IPS DF 19.7 (cell line): ENCODE data around the gene PAOX.
A peak's percentile ranks its signal among the peaks of the same experiment; 100 is the strongest.
"Not testable (repeated sequence)": the region's sequence is repeated elsewhere in the genome, so short reads cannot be mapped to it uniquely, and the experiment has no call there.

ENCODE experiments used
- DNase-seq: peaks from one replicate; pipeline ENCODE4 v3.0.0-alpha.2; 2013; ENCODE audit warnings: low read depth, low spot score

The PAOX gene

DNA sequence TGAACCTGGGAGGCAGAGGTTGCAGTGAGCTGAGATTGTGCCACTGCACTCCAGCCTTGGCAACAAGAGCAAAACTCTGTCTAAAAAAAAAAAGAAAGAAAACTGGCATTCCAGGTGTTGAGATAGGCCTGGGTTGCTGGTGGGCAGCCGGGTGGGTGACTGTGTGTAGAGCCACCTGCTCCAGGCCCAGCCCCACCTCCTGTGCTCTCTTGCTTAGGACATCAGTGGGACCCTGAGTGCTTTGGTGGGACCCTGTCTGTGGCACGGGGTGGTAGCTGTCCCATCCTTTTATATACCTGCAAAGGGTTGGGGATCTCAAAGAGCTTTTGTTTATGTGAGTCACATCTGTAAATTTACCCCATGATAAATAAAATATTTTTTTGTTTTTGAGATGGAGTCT, 6.2 kb downstream of the PAOX start:
- DNase-seq, result no peak

DNA sequence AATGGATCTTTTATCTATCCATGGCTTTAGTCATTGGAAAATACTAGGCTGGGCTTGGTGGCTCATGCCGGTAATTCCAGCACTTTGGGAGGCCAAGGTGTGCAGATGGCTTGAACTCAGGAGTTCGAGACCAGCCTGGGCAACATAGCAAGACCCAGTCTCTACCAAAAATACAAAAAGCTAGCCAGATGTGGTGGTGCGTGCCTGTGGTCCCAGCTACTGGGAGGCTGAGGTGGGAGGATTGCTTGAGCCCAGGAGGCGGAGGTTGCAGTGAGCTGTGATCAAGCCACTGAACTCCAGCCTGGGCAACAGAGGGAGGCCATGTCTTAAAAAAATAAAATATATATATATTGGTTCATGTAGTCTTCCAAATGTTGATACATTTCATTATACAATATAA, 7.9 kb downstream of the PAOX start:
- DNase-seq, result not testable (repeated sequence)

DNA sequence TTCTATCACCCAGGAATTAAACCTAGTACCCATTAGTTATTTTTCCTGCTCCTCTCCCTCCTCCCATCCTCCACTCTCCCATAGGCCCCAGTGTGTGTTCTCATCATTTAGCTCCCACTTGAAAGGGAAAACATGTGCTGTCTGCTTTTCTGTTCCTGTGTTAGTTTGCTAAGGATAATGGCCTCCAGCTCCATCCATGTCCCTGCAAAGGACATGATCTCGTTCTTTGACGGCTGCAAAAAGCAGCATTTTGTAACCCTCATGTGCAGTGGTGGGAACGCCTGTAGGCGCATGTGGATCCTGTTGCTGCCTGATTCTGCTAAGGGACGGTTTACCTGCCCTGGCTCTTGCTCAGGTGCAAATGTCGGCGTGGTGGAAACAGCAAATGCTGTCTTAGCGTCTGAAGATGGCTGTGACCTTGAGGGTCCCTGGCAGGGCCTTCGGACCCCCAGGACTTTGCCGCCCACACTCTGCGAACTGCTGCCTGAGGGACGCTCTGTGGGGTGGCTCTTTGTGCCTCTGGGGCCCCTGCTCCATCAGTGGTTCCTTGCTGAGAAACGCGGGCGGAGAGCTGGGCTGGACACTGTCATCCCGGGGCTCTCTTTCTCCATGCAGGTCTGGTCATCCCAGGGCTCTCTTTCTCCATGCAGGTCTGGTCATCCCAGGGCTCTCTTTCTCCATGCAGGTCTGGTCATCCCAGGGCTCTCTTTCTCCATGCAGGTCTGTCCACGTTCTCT, 9.3 kb downstream of the PAOX start:
- no peak for DNase-seq

DNA sequence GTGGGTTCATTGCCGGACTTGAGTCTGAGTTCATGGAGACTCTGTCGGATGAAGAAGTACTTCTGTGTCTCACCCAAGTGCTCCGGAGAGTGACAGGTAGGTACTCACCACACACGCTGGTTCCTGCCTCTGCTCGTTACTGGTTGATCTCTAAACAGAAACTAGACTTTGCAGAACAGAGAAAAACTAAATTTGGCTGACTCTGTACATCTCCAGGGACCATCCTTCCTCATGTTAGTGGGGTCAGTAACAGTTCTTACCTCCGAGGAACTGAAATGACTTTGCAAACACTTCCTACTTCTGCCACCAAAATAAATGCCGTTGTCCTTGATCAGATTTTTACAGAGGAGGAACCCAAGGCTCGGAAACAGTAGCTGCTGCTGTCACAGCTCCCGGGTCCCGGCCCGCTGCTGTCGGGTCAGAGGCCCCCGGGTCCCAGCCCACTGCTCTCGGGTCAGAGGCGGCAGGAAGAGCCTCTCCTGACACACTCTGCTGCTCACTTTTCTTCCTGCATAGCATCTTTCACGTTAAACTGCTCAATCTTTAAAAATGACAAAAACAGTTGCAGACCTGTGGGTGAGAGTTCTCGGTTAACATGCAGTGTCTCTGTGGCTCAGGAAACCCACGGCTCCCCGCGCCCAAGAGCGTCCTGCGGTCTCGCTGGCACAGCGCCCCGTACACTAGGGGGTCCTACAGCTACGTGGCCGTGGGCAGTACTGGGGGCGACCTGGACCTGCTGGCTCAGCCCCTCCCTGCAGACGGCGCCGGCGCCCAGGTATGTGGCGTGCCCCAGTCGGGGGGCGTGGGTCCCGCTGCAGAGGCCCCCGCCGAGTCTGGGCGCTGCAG, 10.1 kb downstream of the PAOX start:
- DNase-seq, result no peak

DNA sequence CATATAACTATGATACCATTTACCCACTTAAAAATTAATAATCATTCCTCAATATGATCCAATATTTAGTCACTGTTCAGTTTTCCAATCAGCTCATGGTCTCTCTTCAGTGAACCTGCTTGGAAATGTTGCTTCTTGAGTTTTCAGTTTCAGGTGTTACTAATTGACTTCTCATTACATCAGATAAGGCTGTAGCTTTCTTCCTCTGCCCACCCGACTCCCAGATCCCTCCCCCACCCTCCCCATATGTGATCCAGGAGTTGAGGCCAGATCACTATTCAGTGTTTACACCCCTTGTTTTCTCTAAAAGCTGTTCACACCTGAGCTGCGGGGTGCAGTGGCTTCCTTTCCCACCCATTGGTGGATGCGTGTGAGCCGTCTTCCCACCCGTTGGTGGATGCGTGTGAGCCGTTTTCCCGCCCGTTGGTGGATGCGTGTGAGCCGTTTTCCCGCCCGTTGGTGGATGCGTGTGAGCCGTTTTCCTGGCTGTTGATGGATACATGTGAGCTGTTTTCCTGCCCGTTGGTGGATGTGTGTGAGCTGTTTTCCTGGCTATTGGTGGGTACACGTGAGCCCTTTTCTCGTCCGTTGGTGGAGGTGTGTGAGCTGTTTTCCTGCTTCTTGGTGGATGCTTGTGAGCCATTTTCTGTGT, 11.7 kb downstream of the PAOX start:
- no peak for DNase-seq

DNA sequence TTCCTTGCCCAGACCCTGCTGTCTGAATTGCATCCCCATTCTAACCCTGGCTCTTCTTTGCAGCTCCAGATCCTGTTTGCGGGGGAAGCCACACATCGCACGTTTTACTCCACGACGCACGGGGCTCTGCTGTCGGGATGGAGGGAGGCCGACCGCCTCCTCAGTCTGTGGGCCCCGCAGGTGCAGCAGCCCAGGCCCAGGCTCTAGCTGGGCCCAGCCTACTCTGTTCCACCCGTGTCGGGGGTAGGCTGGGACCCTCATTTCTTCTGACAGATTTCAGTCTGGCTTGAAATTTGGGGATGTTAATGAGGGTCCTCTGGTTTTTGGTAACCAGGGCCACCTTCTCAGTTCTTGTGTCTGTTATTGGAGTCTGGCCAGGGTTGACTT, 12.2 kb downstream of the PAOX start:
- DNase-seq, result no peak

DNA sequence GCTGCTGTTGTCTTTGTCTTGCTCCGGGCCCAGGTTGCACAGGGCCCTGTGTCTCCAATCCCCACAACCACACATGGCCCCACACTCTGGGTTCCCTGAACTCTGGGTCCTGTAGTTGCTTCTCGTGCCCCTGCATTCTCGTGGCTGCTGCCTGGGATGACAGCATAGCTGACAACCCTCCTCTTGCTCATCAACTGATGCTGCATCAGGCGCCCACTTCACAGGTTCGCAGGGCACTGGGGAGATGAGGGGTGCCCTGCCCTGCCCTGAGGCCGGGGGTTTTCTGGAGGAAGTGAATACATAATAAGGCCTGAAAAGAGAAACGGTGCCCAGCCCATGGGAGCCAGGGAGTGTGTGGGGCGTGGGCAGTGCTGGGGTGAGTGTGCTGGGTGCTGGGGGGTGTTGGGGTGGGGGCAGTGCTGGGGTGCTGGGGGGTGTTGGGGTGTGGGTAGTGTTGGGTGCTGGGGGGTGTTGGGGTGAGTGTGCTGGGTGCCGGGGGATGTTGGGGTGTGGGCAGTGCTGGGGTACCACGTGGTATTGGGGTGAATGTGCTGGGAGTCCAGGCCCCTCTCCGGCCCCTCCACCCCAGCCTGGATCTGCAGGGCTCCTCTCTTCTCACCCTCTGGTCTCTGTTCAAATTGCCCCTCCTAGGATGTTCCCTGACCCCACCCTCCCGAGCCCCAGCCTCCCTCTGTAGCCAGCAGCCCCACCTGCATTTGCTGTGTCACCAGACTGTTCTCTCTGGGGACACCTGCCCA, 12.9 kb downstream of the PAOX start:
- DNase-seq, result no peak

DNA sequence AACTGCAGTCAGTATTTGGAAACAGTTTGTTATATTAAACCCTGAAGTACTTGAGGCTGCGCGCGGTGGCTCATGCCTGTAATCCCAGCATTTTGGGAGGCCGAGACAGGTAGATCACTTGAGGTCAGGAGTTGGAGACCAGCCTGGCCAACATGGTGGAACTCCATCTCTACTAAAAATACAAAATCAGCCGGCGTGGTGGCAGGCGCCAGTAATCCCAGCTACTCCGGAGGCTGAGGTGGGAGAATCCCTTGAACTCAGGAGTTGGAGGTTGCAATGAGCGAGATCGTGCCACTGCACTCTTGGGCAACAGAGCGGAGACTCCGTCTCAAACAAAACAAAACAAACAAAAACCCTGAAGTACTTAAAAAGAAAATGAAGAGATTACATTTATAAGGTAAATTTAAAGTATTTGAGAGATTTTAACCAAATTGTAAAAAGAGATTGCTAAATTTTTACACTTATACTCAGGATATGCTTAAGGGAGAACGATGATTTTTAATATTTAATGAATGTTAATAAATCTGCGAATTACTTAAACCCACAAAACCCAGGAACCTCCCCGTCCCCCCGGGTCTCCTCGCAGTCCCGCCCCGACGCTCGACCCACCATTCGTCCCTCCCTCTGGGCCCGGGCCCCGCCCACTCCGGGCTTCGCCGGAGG, 14.5 kb downstream of the PAOX start:
- no peak for DNase-seq

DNA sequence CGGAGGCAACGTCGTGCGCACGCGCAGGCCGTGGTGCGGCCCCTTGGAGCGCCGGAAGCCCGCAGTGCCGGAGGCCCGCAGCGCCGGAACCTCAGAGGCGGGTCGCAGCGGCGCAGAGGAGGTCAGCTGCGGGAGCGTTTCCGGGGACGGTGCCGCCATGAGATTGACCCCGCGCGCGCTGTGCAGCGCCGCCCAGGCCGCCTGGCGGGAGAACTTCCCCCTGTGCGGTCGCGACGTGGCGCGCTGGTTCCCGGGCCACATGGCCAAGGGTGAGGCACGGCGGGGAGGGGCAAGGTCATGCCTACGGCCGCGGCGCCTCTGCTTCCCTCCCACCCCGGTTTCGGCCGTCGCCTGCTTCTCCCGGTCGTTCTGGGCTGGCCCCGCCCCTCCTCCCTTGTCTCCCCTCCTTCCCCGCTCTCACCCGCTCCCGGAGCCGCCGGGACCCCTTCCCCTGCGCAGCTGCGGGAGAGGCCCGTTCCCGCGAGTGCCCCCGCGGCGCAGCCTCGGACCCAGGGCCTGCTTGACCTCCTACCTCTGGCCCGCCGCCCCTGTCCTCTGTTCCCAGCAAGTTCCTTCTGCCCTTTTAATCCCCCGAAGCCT, 15.1 kb downstream of the PAOX start, which contains the start of gene MTG1:
Gene MTG1 (plus strand): TSS at position 94 of the 600 bp plus-strand sequence. CDS start 64 bp downstream, at position 158.
- peak; percentile 61 for DNase-seq

DNA sequence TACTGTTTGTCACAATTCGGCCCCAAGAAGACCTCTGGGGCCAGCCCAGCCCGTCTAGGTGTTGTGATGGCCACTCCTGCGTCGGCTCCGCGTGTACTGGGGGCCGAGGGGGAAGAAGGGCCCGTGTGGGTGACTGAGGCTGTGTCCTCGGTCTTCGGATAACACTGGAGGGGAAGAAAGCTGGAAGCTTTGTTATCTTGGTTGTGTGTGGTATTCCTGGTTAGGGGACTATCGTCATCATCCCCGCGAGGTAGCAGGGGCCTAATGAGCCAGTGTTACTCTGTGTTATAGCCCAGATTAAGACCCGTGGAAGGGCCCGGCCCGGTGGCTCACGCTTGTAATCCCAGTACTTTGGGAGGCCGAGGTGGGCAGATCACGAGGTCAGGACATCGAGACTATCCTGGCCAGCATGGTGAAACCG, 15.7 kb downstream of the PAOX start:
- no peak for DNase-seq

DNA sequence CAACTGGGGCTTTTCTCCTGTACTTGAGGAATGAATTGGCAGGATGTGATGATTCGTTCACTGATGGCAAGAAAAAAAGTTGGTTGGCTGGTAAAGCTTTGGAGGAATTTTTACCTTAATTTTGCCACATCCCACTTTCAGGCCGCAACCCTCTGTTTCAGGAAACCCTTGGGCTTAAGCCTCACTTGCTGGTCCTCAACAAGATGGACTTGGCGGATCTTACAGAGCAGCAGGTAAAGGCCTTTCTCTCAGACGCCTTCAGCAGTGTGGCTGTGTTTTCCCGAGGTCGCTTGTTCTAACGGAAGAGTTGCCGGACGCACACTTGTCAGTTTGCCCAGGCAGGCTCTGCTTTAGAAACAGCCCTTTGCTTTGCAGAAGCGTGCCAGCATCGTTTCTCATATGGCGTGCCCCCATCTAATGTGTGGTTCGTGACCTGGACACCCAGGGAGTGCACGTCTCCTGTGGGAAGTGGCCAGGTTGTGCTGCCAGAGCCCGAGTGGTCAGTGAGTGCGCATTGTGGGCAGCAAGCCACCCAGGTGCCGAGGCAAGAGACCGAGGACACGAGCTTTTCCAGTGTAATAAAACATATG, 17.1 kb downstream of the PAOX start:
- DNase-seq, result no peak

DNA sequence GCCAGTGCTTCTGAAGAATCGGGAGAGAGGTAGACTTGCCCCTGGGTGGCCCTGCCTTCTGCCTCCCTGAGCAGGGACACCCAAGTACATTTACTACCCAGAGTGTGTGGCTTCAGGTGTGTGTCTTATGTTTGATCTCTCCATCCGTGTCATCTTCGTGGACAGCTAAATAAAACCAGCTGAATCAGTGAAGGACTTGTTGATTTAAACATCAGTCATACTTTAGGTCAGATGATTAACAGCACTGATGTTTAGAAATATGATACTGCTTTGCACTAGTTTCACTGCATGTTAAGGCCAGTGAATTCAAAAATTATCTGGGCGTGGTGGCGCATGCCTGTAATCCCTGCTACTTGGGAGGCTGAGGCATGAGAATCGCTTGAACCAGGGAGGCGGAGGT, 18.9 kb downstream of the PAOX start:
- DNase-seq, result no peak

DNA sequence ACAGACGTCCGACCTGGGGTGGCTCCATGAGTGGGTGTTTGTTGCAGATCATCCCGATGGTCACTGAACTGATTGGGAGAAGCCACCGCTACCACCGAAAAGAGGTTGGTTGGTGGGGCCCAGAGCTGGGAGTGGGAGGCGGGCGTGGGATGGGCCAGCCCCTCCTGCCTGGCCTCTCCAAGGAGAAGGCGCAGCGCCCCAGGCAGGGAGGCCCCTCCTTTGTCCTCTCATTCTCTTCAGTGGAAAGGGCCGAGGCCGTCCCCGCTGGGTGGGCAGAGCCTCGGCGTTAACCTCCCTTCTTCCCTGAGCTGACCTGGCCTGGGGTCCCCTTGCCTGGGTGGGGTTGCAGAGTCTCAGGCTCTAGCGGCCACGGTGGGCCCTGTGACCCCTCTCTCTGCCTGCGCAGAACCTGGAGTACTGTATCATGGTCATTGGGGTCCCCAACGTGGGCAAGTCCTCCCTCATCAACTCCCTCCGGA, 20.1 kb downstream of the PAOX start:
- DNase-seq, result no peak

DNA sequence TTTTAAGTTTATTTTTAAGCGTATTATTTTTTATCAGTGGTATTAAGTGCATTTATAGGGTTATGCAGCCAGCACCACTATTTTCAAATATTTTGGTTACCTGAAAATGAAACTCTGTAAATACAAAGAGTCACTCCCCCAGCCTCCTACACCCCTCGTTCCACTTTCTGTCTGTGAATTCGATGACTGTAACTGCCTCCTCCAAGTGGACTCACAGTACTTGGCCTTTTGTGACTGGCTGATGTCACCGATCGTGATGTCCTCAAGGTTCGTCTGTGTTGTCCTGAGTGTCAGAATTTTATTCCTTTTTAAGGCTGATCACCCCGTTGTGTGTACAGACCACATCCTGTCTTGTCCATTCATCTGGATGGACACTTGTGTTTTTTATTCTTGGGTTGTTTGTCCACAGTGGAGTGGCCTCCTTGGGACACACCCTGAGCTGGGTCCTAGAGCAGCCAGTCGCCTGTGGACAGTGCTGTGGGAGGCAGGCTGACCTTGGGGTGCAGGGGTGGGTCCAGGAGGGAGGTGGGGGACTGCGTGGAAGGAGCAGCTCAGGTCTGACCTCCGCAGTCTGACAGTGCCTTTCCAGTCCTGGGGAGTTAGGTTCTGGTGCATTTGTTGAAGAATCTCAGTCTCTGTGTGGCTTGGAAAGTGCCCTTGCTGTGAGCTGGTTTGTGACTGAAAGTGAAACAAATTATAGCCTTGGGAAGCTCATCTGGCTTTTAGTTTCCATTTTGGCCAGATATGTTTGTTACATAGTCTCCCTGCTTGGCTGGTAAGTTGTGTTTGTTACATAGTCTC, 21.8 kb downstream of the PAOX start:
- no peak for DNase-seq

DNA sequence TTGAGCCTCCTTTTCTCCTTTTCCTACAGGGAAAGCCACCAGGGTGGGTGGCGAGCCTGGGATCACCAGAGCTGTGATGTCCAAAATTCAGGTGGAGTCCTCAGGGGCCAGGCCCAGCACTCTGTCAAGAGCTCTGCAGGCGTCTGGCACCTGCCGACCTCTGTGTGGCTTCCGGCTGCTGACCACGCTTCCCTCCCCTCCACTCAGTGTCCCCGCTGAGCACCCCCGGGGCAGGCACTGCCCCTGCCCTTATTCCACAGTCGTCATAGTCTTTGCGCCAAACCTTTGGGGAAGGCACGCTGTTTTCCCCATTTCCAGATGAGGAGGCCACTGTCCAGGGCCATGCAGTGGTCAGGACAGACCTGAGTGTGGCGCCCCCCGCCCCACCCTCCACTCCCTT, 22.4 kb downstream of the PAOX start:
- DNase-seq, result no peak

DNA sequence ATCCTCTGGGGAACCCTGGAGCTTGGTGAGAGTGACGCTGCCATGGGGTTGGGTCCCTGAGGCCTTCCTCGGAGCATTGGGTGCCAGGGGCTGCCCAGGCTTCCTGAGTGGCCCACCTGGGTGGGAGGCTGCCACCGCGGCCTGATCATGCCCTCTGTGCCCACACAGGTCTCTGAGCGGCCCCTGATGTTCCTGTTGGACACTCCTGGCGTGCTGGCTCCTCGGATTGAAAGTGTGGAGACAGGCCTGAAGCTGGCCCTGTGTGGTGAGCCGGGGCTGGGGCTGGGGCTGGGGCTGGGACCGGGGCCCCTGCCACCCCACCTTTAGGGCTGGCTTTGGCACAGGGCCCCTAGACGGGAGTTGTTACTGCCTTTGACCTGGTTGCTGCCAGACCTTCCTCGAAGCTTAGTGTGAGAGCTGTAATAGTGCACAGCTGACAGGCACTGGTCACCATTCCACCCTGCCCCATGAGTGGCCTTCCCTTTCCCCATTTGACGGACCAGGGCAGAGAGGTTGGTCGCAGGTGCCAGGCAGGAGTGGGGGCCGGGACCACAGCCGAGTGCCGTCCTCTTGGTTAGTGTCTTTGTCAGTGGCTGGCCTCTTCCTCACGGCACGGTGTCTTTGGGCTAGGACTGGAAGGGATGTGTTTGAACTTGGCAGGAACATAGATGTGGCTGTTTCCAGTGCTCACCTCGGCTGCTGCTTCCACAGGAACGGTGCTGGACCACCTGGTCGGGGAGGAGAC, 23.1 kb downstream of the PAOX start:
- no peak for DNase-seq

DNA sequence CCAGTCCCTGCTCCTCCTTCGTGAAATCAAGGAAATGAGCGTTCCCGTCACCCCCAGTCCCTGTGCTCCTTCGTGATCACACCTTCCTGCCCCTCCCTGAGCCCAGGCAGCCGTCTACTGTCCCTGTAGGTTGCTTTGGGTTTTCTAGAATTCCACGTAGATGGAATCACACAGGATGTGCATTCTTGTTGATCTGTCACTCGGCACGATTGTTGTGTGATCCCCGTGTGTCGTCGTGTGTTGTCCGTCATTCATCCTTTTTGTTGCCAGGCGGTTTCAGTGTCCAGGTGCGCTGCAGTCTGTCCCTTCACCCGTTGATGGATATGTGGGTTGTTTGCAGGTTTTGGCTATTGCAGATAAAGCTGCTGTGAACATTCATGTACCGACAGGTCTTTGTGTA, 24.3 kb downstream of the PAOX start:
- no peak for DNase-seq

DNA sequence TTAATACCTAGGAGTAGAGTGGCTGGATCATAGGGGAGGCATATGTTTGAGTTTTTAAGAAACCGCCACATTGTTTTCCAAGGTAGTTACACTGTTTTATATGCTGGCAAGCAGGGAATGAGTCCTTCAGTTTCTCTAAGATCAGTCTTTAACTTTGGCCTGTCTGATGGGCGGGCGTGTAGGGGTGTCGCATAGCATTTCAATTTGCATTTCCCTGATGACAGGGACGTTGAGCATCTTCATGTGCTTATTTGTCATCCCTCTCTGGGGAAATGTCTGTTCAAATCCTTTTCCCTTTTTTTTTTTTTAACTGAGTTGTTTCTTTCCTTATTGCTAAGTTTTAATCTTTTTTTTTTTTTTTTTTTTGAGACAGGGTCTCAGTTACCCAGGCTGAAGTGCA, 24.7 kb downstream of the PAOX start:
- DNase-seq, result no peak

DNA sequence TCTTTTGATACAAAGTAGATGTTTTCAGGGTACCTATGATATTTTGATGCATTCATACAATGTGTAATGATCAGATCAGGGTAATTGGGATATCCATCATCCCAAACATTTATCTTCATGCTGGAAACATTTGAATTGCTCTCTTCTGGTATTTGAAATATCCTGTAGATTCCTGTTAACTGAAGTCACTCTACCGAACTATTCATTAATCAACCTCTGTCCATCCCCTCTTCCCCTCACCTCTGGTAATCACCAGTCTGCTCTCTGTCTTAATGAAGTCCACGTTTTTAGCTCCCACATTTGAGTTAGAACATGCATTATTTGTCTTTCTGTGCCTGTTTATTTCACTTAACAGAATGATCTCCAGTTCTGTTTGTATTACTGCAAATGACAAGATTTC, 26.2 kb downstream of the PAOX start:
- no peak for DNase-seq
